K562 (cell line): Measurements from ENCODE around the gene GATAD2B. TPM values are rescaled to one million over a fixed set of nuclear protein-coding genes. Genes with fewer than 3 reads are reported as not detected.

Source experiments
- ATAC-seq: fragments of 200-7000 bp; cut with Tn5 transposase; 3 replicates; pipeline ENCODE4 v1.9.1; 2020; ENCODE audit warnings: moderate library complexity
- BruUV-seq: library from RNA; stranded (reverse); fragments of 400-500 nt; replicated peaks from 2 replicates; lab custom pipeline; 2021; lab: Mats Ljungman, UMichigan
- CTCF ChIA-PET: fragments of 300-600 bp; formaldehyde crosslinking; extraction: SDS; loops from one replicate; lab custom pipeline; 2021; ENCODE audit warnings: low intra/inter-chr PET ratio; lab: Yijun Ruan, JAX
- POLR2A ChIA-PET: fragments of 300-600, 350-650 bp; sonication (Branson Sonifier 250); formaldehyde crosslinking; extraction: SDS; loops from one replicate; lab custom pipeline; 2021; ENCODE audit warnings: antibody characterized with exemption, inconsistent platforms; lab: Yijun Ruan, JAX
- DNase-seq, 4 experiments: peaks; one replicate each; pipeline versions ENCODE4 v3.0.0 to v3.0.0-alpha.2; 2011 to 2018; ENCODE audit warnings: low spot score in 3 of 4, mixed read lengths in 3 of 4; ENCODE audit errors: extremely low read depth in 1 of 4
- FAIRE-seq: peaks from 2 replicates; lab custom pipeline; 2011; peaks lifted over from hg19 to GRCh38; lab: Jason Lieb, UNC
- H2AFZ ChIP-seq: 2 replicates; pipeline ENCODE4 v1.6.0; 2011; ENCODE audit warnings: low read depth, low read length, control low read depth, inconsistent platforms
- H3K27ac ChIP-seq: fragments of 200-600 bp; 3 replicates; pipeline ENCODE4 v1.8.0; 2011; ENCODE audit warnings: low read depth, mild to moderate bottlenecking, control low read depth, inconsistent platforms, low read length, moderate library complexity, mixed read lengths; ENCODE audit errors: extremely low read depth
- H3K27me3 ChIP-seq, 2 experiments: fragments of 300-600 bp in 1 of 2; 2 replicates in 1 of 2; 3 replicates in 1 of 2; pipeline versions ENCODE4 v1.6.0 to v1.8.0; 2011; ENCODE audit warnings: inconsistent platforms in 2 of 2, low read length in 2 of 2, mild to moderate bottlenecking in 1 of 2, mixed read lengths in 1 of 2, moderate library complexity in 1 of 2; ENCODE audit not compliant: control insufficient read depth in 2 of 2, insufficient read depth in 2 of 2
- H3K36me3 ChIP-seq: fragments of 300-600 bp; 3 replicates; pipeline ENCODE4 v1.8.0; 2011; ENCODE audit warnings: mild to moderate bottlenecking, low read length, inconsistent platforms; ENCODE audit not compliant: control insufficient read depth, insufficient read depth
- H3K4me1 ChIP-seq, 2 experiments: fragments of 200-600 bp in 1 of 2; replicated peaks in 1 of 2; 2 replicates in 1 of 2; 3 replicates in 1 of 2; pipeline versions ENCODE4 v1.5.1 to v1.8.0; 2011; ENCODE audit warnings: inconsistent platforms in 2 of 2, low read length in 2 of 2, mild to moderate bottlenecking in 1 of 2, mixed read lengths in 1 of 2, moderate library complexity in 1 of 2; ENCODE audit not compliant: control insufficient read depth in 2 of 2, insufficient read depth in 2 of 2
- H3K4me2 ChIP-seq: 2 replicates; pipeline ENCODE4 v1.6.1; 2011; ENCODE audit warnings: low read length, control low read depth, inconsistent platforms, mixed read lengths; ENCODE audit not compliant: insufficient read depth
- H3K4me3 ChIP-seq: fragments of 200-600 bp; sonication (generic), shearing (Covaris generic); 2 replicates; pipeline ENCODE4 v1.5.1; 2016; ENCODE audit warnings: control low read depth, inconsistent platforms
- H3K79me2 ChIP-seq: fragments of 200-600 bp; 3 replicates; pipeline ENCODE4 v1.8.0; 2011; ENCODE audit warnings: low read length, inconsistent platforms; ENCODE audit not compliant: control insufficient read depth, insufficient read depth
- H3K9ac ChIP-seq, 2 experiments: 2 replicates each; pipeline versions ENCODE4 v1.6.0 to v1.6.1; 2011; ENCODE audit warnings: low read depth in 2 of 2, low read length in 2 of 2, control low read depth in 1 of 2, inconsistent platforms in 1 of 2, mild to moderate bottlenecking in 1 of 2, mixed read lengths in 1 of 2; ENCODE audit not compliant: insufficient read depth in 1 of 2
- H3K9me1 ChIP-seq: one replicate; pipeline ENCODE4 v1.6.0; 2011; ENCODE audit warnings: inconsistent platforms, mild to moderate bottlenecking, low read length, moderate library complexity; ENCODE audit not compliant: control insufficient read depth, insufficient read depth
- H3K9me3 ChIP-seq: replicated peaks from 2 replicates; pipeline ENCODE4 v1.5.1; 2011; ENCODE audit warnings: low read depth, low read length, inconsistent platforms; ENCODE audit not compliant: control insufficient read depth, insufficient read depth
- H4K20me1 ChIP-seq: replicated peaks from 2 replicates; pipeline ENCODE4 v1.6.1; 2011; ENCODE audit warnings: low read length, inconsistent platforms, mixed read lengths; ENCODE audit not compliant: control insufficient read depth, insufficient read depth
- BHLHE40 ChIP-seq: IDR thresholded peaks from 2 replicates; pipeline ENCODE4 v1.6.1; 2011; ENCODE audit warnings: low read length, improper control_type of control experiment
- CSDE1 ChIP-seq, 2 experiments: fragments of 450-650 bp; IDR thresholded peaks; 2 replicates each; pipeline ENCODE4 v1.6.1; 2016; ENCODE audit warnings: mild to moderate bottlenecking in 1 of 2
- EP400 ChIP-seq: fragments of 450-650 bp; IDR thresholded peaks from 2 replicates; pipeline ENCODE4 v1.6.1; 2017; ENCODE audit warnings: antibody characterized with exemption, mild to moderate bottlenecking, moderate library complexity
- FOSL1 ChIP-seq: fragments of 200-800 bp; sonication (Bioruptor generic); conservative IDR thresholded peaks from 2 replicates; pipeline ENCODE4 v1.6.1; 2016; ENCODE audit warnings: missing genetic modification characterization, missing compliant biosample characterization
- GABPA ChIP-seq: fragments of 200-800 bp; sonication (Bioruptor generic); conservative IDR thresholded peaks from 2 replicates; pipeline ENCODE4 v1.6.1; 2016; ENCODE audit warnings: low read depth, missing genetic modification characterization, missing compliant biosample characterization
- POLR2B ChIP-seq: fragments of 450-650 bp; IDR thresholded peaks from 2 replicates; pipeline ENCODE4 v1.6.1; 2018; ENCODE audit warnings: low read depth; ENCODE audit not compliant: partially characterized antibody
- ZFP30 ChIP-seq: fragments of 250-450 bp; sonication (Bioruptor Pico); IDR thresholded peaks from 2 replicates; pipeline ENCODE4 v1.8.0; 2022; ENCODE audit warnings: moderate library complexity, mild to moderate bottlenecking, inconsistent platforms, borderline replicate concordance
- ZNF253 ChIP-seq: fragments of 250-450 bp; sonication (Bioruptor Pico); conservative IDR thresholded peaks from 2 replicates; pipeline ENCODE4 v1.6.1; 2021; ENCODE audit warnings: mild to moderate bottlenecking
- ZNF431 ChIP-seq: sonication (generic); formaldehyde crosslinking; IDR thresholded peaks from 2 replicates; pipeline ENCODE4 v1.8.0; 2022; ENCODE audit warnings: mild to moderate bottlenecking, missing genetic modification reagents
- ZNF583 ChIP-seq: fragments of 250-450 bp; sonication (Bioruptor Pico); IDR thresholded peaks from 2 replicates; pipeline ENCODE4 v1.4.0; 2020
- WGBS: fragments of 100-300 bp; shearing (Covaris generic); methylation state at CpG from one replicate; pipeline ENCODE4 v1.1.6; 2016; ENCODE audit warnings: low coverage, mixed read lengths; ENCODE audit not compliant: insufficient coverage; ENCODE audit errors: missing lambda C conversion rate; 5-methylcytosine and 5-hydroxymethylcytosine counted together
- in situ Hi-C: fragments of 300-500 bp; cut with MboI; formaldehyde crosslinking; loops from 4 replicates; pipeline ENCODE4 v1.15.0; 2018; ENCODE audit warnings: inconsistent platforms, mixed read lengths
- intact Hi-C: fragments of 100-400 bp; cut with micrococcal nuclease; formaldehyde crosslinking; loops from 2 replicates; pipeline ENCODE4 v1.14.2; 2022
- polyA plus RNA-seq, 8 experiments: library from polyadenylated mRNA; depleted of rRNA in 4 of 8; stranded (reverse) in 5 of 8; unstranded in 3 of 8; fragments of >200 nt; fragmentation: Nextera tagmentation in 2 of 8; fragmentation: Illumina TruSeq in 1 of 8; extraction: Ambion mirVana in 2 of 8; extraction: Trizol in 1 of 8; gene quantifications; 2 replicates each; pipeline versions ENCODE4 v1.2.1 to v1.2.3, GENCODE V29; 2011 to 2014; ENCODE audit warnings: inconsistent platforms in 1 of 8, missing spikeins in 1 of 8
- total RNA-seq, 7 experiments: library from RNA; depleted of rRNA in 6 of 7; stranded (reverse); fragments of >200 nt in 6 of 7; fragmentation: Illumina TruSeq in 2 of 7; extraction: Trizol in 2 of 7; gene quantifications; 2 replicates each; pipeline versions ENCODE4 v1.2.1 to v1.2.3, GENCODE V29; 2011 to 2021; ENCODE audit warnings: low replicate concordance in 1 of 7
- TF ChIP-seq, protein P1 (sequence below): fragments of 250-450 bp; sonication (Bioruptor Pico); IDR thresholded peaks from 2 replicates; pipeline ENCODE4 v1.9.0; 2021; ENCODE audit warnings: mild to moderate bottlenecking
- TF ChIP-seq, protein P2 (sequence below): fragments of 250-450 bp; sonication (Bioruptor Pico); IDR thresholded peaks from 2 replicates; pipeline ENCODE4 v1.6.1; 2021; ENCODE audit warnings: mild to moderate bottlenecking

Gene GATAD2B
- total and polyA plus RNA-seq, 9 of the 15 experiments (the other 6 are each of a cell fraction or from before 2014, with no cell fraction given): 1.5 to 40.2 (median 4.9) TPM

DNA sequence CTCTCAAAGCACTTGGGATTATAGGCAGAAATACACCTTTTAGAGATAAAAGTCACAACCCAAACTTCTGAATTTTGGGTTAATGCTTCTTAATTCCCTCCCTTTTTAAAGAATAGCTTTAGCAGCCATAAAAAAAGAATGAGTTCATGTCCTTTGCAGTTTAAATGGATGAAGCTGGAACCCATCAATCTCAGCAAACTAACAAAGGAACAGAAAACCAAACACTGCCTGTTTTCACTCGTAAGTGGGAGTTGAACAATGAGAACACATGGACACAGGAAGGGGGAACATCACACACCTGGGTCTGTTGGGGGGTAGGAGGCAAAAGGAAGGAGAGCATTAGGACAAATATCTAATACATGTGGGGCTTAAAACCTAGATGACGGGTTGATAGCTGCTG, 91.7 kb downstream of the GATAD2B start:
- H4K20me1 ChIP-seq: no peaks in the 10 kb centered on the region; the same call in 1 of the 2 replicates
- 96% methylated on average over 2 of the region's 2 CpGs for WGBS
- ATAC-seq: no peak
- TF ChIP-seq ZNF583 (CRISPR knock-in tag) (no peak), GABPA (tag) (no peak), BHLHE40 (no peak), EP400 (no peak), POLR2B (no peak), ZNF431 (CRISPR knock-in tag) (no peak), FOSL1 (tag) (no peak), ZFP30 (no peak), CSDE1 (IDR thresholded peaks at IDR 0.05) (no peak), ZNF253 (CRISPR knock-in tag) (no peak)
- TF ChIP-seq, protein P1, sequence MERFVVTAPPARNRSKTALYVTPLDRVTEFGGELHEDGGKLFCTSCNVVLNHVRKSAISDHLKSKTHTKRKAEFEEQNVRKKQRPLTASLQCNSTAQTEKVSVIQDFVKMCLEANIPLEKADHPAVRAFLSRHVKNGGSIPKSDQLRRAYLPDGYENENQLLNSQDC (CRISPR knock-in tag): no peak
- TF ChIP-seq, protein P2, sequence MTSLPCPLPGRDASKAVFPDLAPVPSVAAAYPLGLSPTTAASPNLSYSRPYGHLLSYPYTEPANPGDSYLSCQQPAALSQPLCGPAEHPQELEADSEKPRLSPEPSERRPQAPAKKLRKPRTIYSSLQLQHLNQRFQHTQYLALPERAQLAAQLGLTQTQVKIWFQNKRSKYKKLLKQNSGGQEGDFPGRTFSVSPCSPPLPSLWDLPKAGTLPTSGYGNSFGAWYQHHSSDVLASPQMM (CRISPR knock-in tag): no peak
- H3K9me1 ChIP-seq: no peaks in the 10 kb centered on the region
- CTCF ChIA-PET: no interaction called here
- no peak for FAIRE-seq
- no peak overlapping the region for H3K27ac ChIP-seq
- H3K4me2 ChIP-seq: no peak overlapping the region
- no peak overlapping the region for H2AFZ ChIP-seq
- peaks cover 0 to 3% of the 10 kb centered on the region in 2 experiments; a peak in 1 of 5 replicates for H3K4me1 ChIP-seq
- no peaks in the 10 kb centered on the region for H3K27me3 ChIP-seq
- DNase-seq: no peak
- H3K4me3 ChIP-seq: no peak overlapping the region
- H3K36me3 ChIP-seq: peaks cover 23% of the 10 kb centered on the region
- no peaks in the 10 kb centered on the region for H3K9me3 ChIP-seq
- H3K79me2 ChIP-seq: peaks cover 33% of the 10 kb centered on the region
- POLR2A ChIA-PET: interaction anchor here (0.6 to 3.1 kb wide), 2 partner anchors 7 to 40 kb away, joined by 5 to 7 read pairs; no protein-coding TSS in a partner anchor
- in situ Hi-C loops: no loop called here
- BruUV-seq: no TSS peak
- no peak overlapping the region for H3K9ac ChIP-seq
- intact Hi-C loops: no loop called here
